Astrocyte (in vitro differentiated cells and primary cell): ENCODE data around the gene ASB13. TPM values are rescaled to one million over a fixed set of nuclear protein-coding genes. Genes with fewer than 3 reads are reported as not detected.

Experiments used
- DNase-seq: peaks from one replicate; pipeline ENCODE4 v3.0.0-alpha.2; 2010; ENCODE audit warnings: low read depth
- FAIRE-seq: peaks from 2 replicates; lab custom pipeline; 2011; peaks lifted over from hg19 to GRCh38; lab: Jason Lieb, UNC
- H2AFZ ChIP-seq: 2 replicates; pipeline ENCODE4 v1.6.0; 2012; ENCODE audit warnings: low read depth, low read length, inconsistent platforms
- H3K27ac ChIP-seq: 2 replicates; pipeline ENCODE4 v1.5.1; 2011; ENCODE audit warnings: low read depth, low read length, inconsistent platforms
- H3K27me3 ChIP-seq: 2 replicates; pipeline ENCODE4 v1.6.0; 2011; ENCODE audit warnings: low read length, inconsistent platforms; ENCODE audit not compliant: insufficient read depth
- H3K36me3 ChIP-seq: 2 replicates; pipeline ENCODE4 v1.5.1; 2011; ENCODE audit warnings: low read length, inconsistent platforms; ENCODE audit not compliant: insufficient read depth
- H3K4me1 ChIP-seq: 2 replicates; pipeline ENCODE4 v1.5.1; 2011; ENCODE audit warnings: low read length, inconsistent platforms; ENCODE audit not compliant: insufficient read depth
- H3K4me2 ChIP-seq: 2 replicates; pipeline ENCODE4 v1.6.0; 2012; ENCODE audit warnings: low read length, inconsistent platforms
- H3K4me3 ChIP-seq: 2 replicates; pipeline ENCODE4 v1.5.1; 2011; ENCODE audit warnings: low read depth, mild to moderate bottlenecking, low read length, inconsistent platforms; ENCODE audit not compliant: insufficient read depth
- H3K79me2 ChIP-seq: 2 replicates; pipeline ENCODE4 v1.6.0; 2012; ENCODE audit warnings: mild to moderate bottlenecking, low read length, inconsistent platforms; ENCODE audit not compliant: insufficient read depth
- H3K9ac ChIP-seq: 2 replicates; pipeline ENCODE4 v1.6.0; 2012; ENCODE audit warnings: mild to moderate bottlenecking, low read length, inconsistent platforms
- H3K9me3 ChIP-seq: 2 replicates; pipeline ENCODE4 v1.5.1; 2012; ENCODE audit warnings: low read depth, mild to moderate bottlenecking, low read length, inconsistent platforms; ENCODE audit not compliant: insufficient read depth
- H4K20me1 ChIP-seq: 2 replicates; pipeline ENCODE4 v1.6.0; 2012; ENCODE audit warnings: low read length, inconsistent platforms; ENCODE audit not compliant: insufficient read depth
- H3K27ac Mint-ChIP-seq: one replicate; pipeline ENCODE4 v1.8.0; 2021; ENCODE audit warnings: mild to moderate bottlenecking, mixed read lengths; ENCODE audit not compliant: unreplicated experiment
- H3K27me3 Mint-ChIP-seq: one replicate; pipeline ENCODE4 v1.8.0; 2021; ENCODE audit warnings: low read depth, mixed read lengths; ENCODE audit not compliant: unreplicated experiment
- H3K36me3 Mint-ChIP-seq: one replicate; pipeline ENCODE4 v1.8.0; 2021; ENCODE audit warnings: low read depth, mixed read lengths; ENCODE audit not compliant: unreplicated experiment
- H3K4me1 Mint-ChIP-seq: one replicate; pipeline ENCODE4 v1.8.0; 2021; ENCODE audit warnings: low read depth, mixed read lengths; ENCODE audit not compliant: unreplicated experiment
- H3K4me3 Mint-ChIP-seq: one replicate; pipeline ENCODE4 v1.8.0; 2021; ENCODE audit warnings: mild to moderate bottlenecking, moderate library complexity, mixed read lengths; ENCODE audit not compliant: unreplicated experiment
- H3K9me3 Mint-ChIP-seq: one replicate; pipeline ENCODE4 v1.8.0; 2021; ENCODE audit warnings: mild to moderate bottlenecking, mixed read lengths; ENCODE audit not compliant: unreplicated experiment
- EZH2 ChIP-seq: IDR thresholded peaks from 2 replicates; pipeline ENCODE4 v1.6.1; 2012; ENCODE audit warnings: mild to moderate bottlenecking, low read length, inconsistent platforms; ENCODE audit not compliant: insufficient read depth
- total RNA-seq: library from RNA; stranded (reverse); gene quantifications from 2 replicates; pipeline ENCODE4 v1.2.1, GENCODE V29; 2021
- TF ChIP-seq, protein P1 (sequence below): IDR thresholded peaks from 2 replicates; pipeline ENCODE4 v1.5.1; 2011; ENCODE audit warnings: low read depth, mild to moderate bottlenecking, inconsistent platforms, low read length, moderate library complexity; ENCODE audit not compliant: insufficient read depth

The ASB13 gene
- total RNA-seq, 1 donor from 2014 or later = 4.8 TPM

DNA sequence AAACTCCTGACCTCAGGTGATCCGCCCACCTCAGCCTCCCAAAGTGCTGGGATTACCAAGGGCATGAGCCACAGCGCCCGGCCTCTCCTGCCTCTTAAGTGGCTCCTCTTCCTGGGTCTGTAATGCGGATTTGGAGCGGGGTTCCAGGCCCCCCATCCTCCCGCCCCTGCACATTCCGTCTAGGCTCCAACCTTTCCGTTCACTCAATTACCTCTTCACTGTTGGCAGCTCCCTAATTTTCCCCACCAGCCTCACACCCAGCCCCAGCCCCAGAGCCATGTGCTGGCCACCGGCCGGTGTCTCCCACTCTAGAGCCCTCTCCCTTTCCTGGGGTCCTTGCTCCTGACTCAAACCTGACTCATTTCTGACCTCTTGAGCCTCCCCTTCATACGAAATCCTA, 16.6 kb downstream of the ASB13 start:
- H3K4me1 Mint-ChIP-seq = peaks cover 8% of the 10 kb centered on the region
- no peaks in the 10 kb centered on the region for H3K9me3 Mint-ChIP-seq
- Histone ChIP-seq H3K36me3 (no peaks in the 10 kb centered on the region), H3K9ac (no peak overlapping the region), H3K4me1 (no peaks in the 10 kb centered on the region), H2AFZ (no peak overlapping the region), H3K27ac (no peak overlapping the region), H3K9me3 (no peaks in the 10 kb centered on the region), H4K20me1 (no peaks in the 10 kb centered on the region), H3K79me2 (no peaks in the 10 kb centered on the region), H3K4me3 (no peak overlapping the region), H3K27me3 (no peaks in the 10 kb centered on the region), H3K4me2 (no peak overlapping the region)
- H3K27ac Mint-ChIP-seq = no peak overlapping the region
- H3K4me3 Mint-ChIP-seq = no peak overlapping the region
- no peak for FAIRE-seq
- peaks cover 6% of the 10 kb centered on the region for H3K36me3 Mint-ChIP-seq
- TF ChIP-seq, protein P1, sequence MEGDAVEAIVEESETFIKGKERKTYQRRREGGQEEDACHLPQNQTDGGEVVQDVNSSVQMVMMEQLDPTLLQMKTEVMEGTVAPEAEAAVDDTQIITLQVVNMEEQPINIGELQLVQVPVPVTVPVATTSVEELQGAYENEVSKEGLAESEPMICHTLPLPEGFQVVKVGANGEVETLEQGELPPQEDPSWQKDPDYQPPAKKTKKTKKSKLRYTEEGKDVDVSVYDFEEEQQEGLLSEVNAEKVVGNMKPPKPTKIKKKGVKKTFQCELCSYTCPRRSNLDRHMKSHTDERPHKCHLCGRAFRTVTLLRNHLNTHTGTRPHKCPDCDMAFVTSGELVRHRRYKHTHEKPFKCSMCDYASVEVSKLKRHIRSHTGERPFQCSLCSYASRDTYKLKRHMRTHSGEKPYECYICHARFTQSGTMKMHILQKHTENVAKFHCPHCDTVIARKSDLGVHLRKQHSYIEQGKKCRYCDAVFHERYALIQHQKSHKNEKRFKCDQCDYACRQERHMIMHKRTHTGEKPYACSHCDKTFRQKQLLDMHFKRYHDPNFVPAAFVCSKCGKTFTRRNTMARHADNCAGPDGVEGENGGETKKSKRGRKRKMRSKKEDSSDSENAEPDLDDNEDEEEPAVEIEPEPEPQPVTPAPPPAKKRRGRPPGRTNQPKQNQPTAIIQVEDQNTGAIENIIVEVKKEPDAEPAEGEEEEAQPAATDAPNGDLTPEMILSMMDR = no peak
- TF ChIP-seq EZH2 = no peak
- H3K27me3 Mint-ChIP-seq = peaks cover 6% of the 10 kb centered on the region
- no peak for DNase-seq

DNA sequence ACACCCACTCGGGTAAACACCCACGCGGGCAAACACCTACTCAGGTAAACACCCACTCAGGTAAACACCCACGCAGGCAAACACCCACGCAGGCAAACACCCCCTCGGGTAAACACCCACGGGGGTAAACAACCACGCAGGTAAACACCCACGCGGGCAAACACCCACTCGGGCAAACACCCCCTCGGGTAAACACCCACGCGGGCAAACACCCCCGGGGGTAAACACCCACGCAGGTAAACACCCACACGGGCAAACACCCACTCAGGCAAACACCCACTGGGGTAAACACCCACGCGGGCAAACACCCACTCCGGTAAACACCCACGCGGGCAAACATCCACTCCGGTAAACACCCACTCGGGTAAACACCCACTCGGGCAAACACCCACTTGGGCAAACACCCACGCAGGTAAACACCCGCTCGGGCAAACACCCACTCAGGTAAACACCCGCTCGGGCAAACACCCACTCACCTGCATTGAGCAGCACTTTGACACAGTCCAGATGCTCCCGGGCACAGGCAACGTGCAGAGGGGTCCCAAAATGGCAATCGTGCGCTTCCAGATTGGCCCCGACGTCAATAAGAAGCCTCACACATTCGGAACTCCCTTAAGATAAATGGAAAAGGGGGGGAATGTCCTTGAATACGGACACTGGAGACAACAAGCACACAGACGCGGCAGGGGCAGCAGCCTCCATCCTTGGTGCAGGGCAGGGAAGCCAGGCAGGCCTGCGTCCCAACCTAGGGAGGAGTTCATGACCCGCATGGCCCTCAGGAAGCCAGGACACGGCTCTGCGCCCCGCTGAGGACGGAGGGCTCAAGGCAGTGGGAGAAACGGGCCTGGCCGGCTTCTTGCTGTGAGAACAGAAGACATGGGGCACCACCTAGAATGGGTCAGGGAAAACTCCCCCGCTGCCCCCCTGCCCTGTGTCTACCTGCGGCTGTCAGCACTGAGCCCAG, 17.6 kb downstream of the ASB13 start:
- H3K27ac ChIP-seq = no peak overlapping the region
- TF ChIP-seq, protein P1 = no peak
- TF ChIP-seq EZH2 = no peak
- H3K4me1 Mint-ChIP-seq = peaks cover 8% of the 10 kb centered on the region
- H3K27me3 ChIP-seq = no peaks in the 10 kb centered on the region
- no peak overlapping the region for H3K4me3 ChIP-seq
- H3K36me3 Mint-ChIP-seq = peaks cover 6% of the 10 kb centered on the region
- H3K9me3 ChIP-seq = no peaks in the 10 kb centered on the region
- H4K20me1 ChIP-seq = no peaks in the 10 kb centered on the region
- no peak for DNase-seq
- H3K4me3 Mint-ChIP-seq = no peak overlapping the region
- no peaks in the 10 kb centered on the region for H3K4me1 ChIP-seq
- H3K79me2 ChIP-seq = no peaks in the 10 kb centered on the region
- no peak overlapping the region for H3K27ac Mint-ChIP-seq
- FAIRE-seq = no peak
- H3K9me3 Mint-ChIP-seq = no peaks in the 10 kb centered on the region
- no peaks in the 10 kb centered on the region for H3K36me3 ChIP-seq
- peaks cover 6% of the 10 kb centered on the region for H3K27me3 Mint-ChIP-seq
- H2AFZ ChIP-seq = no peak overlapping the region
- H3K9ac ChIP-seq = no peak overlapping the region
- H3K4me2 ChIP-seq = no peak overlapping the region
